Muscle layer of duodenum (tissue), 2 donors: ENCODE data around the gene ACVR1B.

Experiments
- H3K27ac ChIP-seq: one replicate; pipeline ENCODE4 v1.7.0; 2013; ENCODE audit warnings: mild to moderate bottlenecking, low read length
- H3K27me3 ChIP-seq: one replicate; pipeline ENCODE4 v1.7.0; 2013; ENCODE audit warnings: low read depth, mild to moderate bottlenecking, control low read depth, low read length
- H3K36me3 ChIP-seq, 2 donors: one replicate each; pipeline ENCODE4 v1.7.0; 2013; ENCODE audit warnings: low read length in 2 of 2, control low read depth in 1 of 2, mild to moderate bottlenecking in 1 of 2; ENCODE audit not compliant: insufficient read depth in 2 of 2, control insufficient read depth in 1 of 2
- H3K4me1 ChIP-seq, 2 donors: one replicate each; pipeline ENCODE4 v1.7.0; 2013; ENCODE audit warnings: low read length in 2 of 2, mild to moderate bottlenecking in 2 of 2, control low read depth in 1 of 2, moderate library complexity in 1 of 2; ENCODE audit not compliant: insufficient read depth in 2 of 2, control insufficient read depth in 1 of 2
- H3K4me3 ChIP-seq, 2 donors: one replicate each; pipeline ENCODE4 v1.7.0; 2013; ENCODE audit warnings: low read length in 2 of 2, low read depth in 1 of 2, mild to moderate bottlenecking in 1 of 2
- H3K9me3 ChIP-seq, 2 donors: one replicate each; pipeline ENCODE4 v1.7.0; 2013; ENCODE audit warnings: low read length in 2 of 2, control low read depth in 1 of 2, mild to moderate bottlenecking in 1 of 2; ENCODE audit not compliant: control insufficient read depth in 1 of 2
- donor health status: healthy.

The ACVR1B gene

GRCh38 chr12:51994539-51994820 lies 43.0 kb downstream of the ACVR1B start:
- H3K4me1 ChIP-seq: no peaks in the 10 kb centered on the region
- H3K27me3 ChIP-seq: no peaks in the 10 kb centered on the region
- no peaks in the 10 kb centered on the region for H3K9me3 ChIP-seq
- H3K4me3 ChIP-seq: no peak overlapping the region
- H3K36me3 ChIP-seq: peaks cover 30 to 36% of the 10 kb centered on the region in 2 donors
- no peak overlapping the region for H3K27ac ChIP-seq

- Histone ChIP-seq H3K4me1 (no peaks in the 10 kb centered on the region), H3K27me3 (no peaks in the 10 kb centered on the region), H3K9me3 (no peaks in the 10 kb centered on the region), H3K27ac (no peak overlapping the region), H3K36me3 (peaks cover 31 to 36% of the 10 kb centered on the region in 2 donors), H3K4me3 (no peak overlapping the region)
Observed at GRCh38 chr12:51994959-51995358, 43.5 kb downstream of the ACVR1B start.

DNA sequence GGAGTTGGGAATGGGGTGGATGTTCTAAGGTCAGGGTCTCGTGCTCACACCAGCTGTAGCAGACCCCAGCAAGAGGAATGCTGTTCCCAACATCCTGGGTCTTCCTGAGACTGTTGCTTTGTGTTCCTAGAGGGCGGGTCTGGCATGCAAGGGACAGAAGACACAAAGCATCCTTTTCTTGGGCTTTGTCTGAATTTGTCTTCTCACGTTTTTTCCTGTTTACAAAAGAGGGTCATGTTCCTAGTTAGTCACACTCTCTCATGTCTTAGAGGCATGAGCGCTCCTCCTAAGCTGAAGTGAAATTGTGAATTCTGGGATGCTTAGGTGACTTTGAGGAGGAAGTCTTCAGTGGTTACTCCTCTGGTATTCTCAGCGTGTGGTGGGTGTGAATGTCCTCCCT lies 45.6 kb downstream of the ACVR1B start:
- no peaks in the 10 kb centered on the region for H3K9me3 ChIP-seq
- H3K4me3 ChIP-seq: no peak overlapping the region
- H3K27me3 ChIP-seq: no peaks in the 10 kb centered on the region
- H3K36me3 ChIP-seq: peaks cover 28 to 31% of the 10 kb centered on the region in 2 donors
- H3K27ac ChIP-seq: no peak overlapping the region
- no peaks in the 10 kb centered on the region for H3K4me1 ChIP-seq

GRCh38 chr12:52003016-52003550 lies 51.6 kb downstream of the ACVR1B start:
- H3K4me1 ChIP-seq: peaks cover 0 to 9% of the 10 kb centered on the region in 2 donors
- peaks cover 0 to 6% of the 10 kb centered on the region in 2 donors for H3K36me3 ChIP-seq
- H3K27me3 ChIP-seq: no peaks in the 10 kb centered on the region
- H3K4me3 ChIP-seq: no peak overlapping the region
- H3K9me3 ChIP-seq: no peaks in the 10 kb centered on the region
- no peak overlapping the region for H3K27ac ChIP-seq

DNA sequence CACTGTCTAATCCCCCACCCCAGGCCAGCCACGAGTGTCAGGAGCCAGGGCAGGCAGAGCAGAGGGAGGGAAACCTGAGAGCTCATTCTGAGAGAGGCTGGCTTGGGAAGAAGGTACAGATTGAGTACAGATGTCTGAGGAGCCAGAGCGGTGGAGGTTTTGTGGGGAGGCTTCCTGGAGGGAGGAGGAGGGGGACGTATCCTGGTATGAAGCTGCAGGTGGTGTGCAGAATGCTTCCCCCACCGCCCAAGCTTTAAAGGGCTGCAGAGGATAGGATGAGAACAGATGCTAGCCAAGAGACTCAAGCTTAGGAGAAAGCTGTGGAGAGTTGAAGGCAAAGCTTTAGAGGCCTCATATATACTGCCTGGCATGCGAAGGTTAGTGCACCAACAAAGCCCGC lies 52.1 kb downstream of the ACVR1B start:
- Histone ChIP-seq H3K4me1 (peaks cover 0 to 14% of the 10 kb centered on the region in 2 donors), H3K4me3 (no peak overlapping the region), H3K9me3 (no peaks in the 10 kb centered on the region), H3K27me3 (no peaks in the 10 kb centered on the region), H3K27ac (no peak overlapping the region), H3K36me3 (peaks cover 0 to 6% of the 10 kb centered on the region in 2 donors)

DNA sequence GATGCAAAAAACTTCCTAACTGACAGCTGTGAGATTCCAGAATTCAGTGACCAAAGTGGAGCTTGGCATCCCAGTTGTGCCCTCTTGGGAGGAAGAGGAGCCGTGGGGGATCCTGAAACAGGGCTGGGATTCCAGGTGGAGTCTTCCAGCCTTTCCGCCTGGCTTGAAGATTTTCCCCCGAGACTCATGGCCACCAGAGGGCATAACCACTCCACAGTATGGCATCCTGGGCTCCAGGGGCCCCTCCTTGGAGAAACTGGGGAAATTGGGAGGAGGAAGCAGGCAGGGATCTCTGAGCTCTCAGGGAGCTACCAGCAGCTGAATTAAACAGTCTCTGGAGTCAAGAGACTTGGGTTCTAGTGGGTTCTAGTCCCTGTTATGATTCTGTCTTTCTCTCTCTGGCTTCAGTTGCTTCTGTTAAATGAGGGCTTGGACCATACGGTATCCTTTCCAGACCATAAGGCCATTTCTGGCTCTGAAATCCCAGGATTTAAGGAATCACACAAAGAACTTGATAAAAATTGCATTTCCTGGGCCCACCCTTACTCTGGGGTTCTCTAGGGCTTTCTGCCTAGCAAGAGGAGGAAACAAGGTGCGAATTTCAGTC lies 52.6 kb downstream of the ACVR1B start:
- Histone ChIP-seq H3K9me3 (no peaks in the 10 kb centered on the region), H3K27ac (no peak overlapping the region), H3K27me3 (no peaks in the 10 kb centered on the region), H3K36me3 (peaks cover 0 to 4% of the 10 kb centered on the region in 2 donors), H3K4me3 (no peak overlapping the region), H3K4me1 (peaks cover 0 to 19% of the 10 kb centered on the region in 2 donors)

DNA sequence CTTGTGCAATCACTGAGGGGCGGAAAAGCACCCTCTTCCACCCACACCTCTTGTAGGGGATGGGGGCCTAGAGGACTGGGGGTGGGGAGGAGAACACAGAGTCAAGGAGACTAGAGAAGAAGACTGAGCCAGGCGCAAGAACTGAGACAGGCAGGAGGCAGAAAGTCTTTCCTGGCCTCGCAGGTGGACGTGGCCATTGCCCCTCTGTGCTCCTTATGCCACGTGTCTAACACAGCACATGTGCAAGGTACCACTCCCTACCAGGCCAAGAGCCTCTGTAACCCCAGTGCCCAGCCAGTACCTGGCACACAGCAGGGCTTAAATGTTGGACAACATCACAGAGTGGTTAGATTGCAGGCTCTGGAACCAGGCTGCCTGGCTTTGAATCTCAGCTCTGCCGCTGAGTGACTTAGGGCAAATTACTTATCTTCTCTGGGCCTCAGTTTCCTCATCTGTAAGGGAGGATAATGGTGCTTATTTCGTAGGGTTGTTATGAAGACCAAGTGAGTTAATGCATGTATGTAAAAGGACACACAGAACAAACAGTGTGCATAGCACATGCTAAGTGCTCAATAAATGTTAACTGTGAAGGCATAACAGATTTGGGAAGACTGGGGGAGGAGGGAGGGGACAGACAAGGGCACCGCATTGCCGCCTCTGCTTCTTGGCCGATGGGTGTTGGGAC lies 53.9 kb downstream of the ACVR1B start:
- Histone ChIP-seq H3K36me3 (no peaks in the 10 kb centered on the region), H3K4me1 (peaks cover 0 to 25% of the 10 kb centered on the region in 2 donors), H3K9me3 (no peaks in the 10 kb centered on the region), H3K27me3 (no peaks in the 10 kb centered on the region), H3K4me3 (no peak overlapping the region), H3K27ac (no peak overlapping the region)

- Histone ChIP-seq H3K27ac (no peak overlapping the region), H3K9me3 (no peaks in the 10 kb centered on the region), H3K4me3 (peak overlapping the region; percentile 21 to 71), H3K27me3 (no peaks in the 10 kb centered on the region), H3K36me3 (no peaks in the 10 kb centered on the region), H3K4me1 (peaks cover 0 to 32% of the 10 kb centered on the region in 2 donors)
Observed at GRCh38 chr12:52005903-52006703, 54.6 kb downstream of the ACVR1B start.

DNA sequence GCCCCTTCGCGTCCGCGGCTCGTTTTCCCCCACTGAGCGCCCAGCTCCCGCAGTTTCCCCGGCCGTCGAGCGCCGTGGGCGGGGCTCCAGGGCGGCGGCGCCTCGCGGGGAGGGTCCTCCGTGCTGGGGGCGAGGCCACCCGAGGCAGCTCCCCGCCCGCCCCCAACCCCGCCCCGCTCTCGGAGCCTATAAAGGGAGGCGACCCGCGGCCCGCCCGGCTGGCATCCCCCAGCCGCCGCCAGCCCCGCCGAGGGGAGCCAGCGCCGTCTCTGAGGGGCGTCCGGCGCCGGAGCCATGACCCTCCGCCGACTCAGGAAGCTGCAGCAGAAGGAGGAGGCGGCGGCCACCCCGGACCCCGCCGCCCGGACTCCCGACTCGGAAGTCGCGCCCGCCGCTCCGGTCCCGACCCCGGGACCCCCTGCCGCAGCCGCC lies 55.2 kb downstream of the ACVR1B start, which contains the start of gene TAMALIN:
TSS of gene TAMALIN (plus strand) at position 221 of the 432 bp plus-strand sequence. CDS start at position 295, 74 bp downstream.
- Histone ChIP-seq H3K36me3 (no peaks in the 10 kb centered on the region), H3K27ac (peak within 1 kb of the TSS; percentile 73), H3K9me3 (no peaks in the 10 kb centered on the region), H3K4me3 (peak within 1 kb of the TSS; percentile 27 to 71), H3K27me3 (no peaks in the 10 kb centered on the region), H3K4me1 (peaks cover 0 to 38% of the 10 kb centered on the region in 2 donors)

- no peaks in the 10 kb centered on the region for H3K9me3 ChIP-seq
- no peaks in the 10 kb centered on the region for H3K36me3 ChIP-seq
- no peaks in the 10 kb centered on the region for H3K27me3 ChIP-seq
- peaks cover 0 to 38% of the 10 kb centered on the region in 2 donors for H3K4me1 ChIP-seq
- peak overlapping the region; percentile 73 for H3K27ac ChIP-seq
- peak overlapping the region; percentile 27 to 71 for H3K4me3 ChIP-seq
Observed at GRCh38 chr12:52007158-52007921, 55.8 kb downstream of the ACVR1B start.
